Activated CD4-positive, alpha-beta T cell treated with anti-CD3 and anti-CD28 coated beads, Interleukin-2, amount 10 ng/mL, durations not matched to agents 7 days and 5 days (primary cell): ENCODE measurements around the gene ANKRD29. TPM values are rescaled to one million over a fixed set of nuclear protein-coding genes. Genes with fewer than 3 reads are reported as not detected.
"Not testable (repeated sequence)": the region's sequence is repeated elsewhere in the genome, so short reads cannot be mapped to it uniquely, and the experiment has no call there.

Experiments
- CTCF ChIA-PET: fragments of 350-600 bp; sonication (Branson Sonifier 250); formaldehyde crosslinking; loops from one replicate; lab custom pipeline; 2021; ENCODE audit warnings: antibody characterized with exemption; lab: Charles Lee
- POLR2A ChIA-PET: fragments of 350-600 bp; sonication (Branson Sonifier 250); formaldehyde crosslinking; loops from one replicate; lab custom pipeline; 2021; ENCODE audit warnings: antibody characterized with exemption; lab: Charles Lee
- DNase-seq: peaks from one replicate; pipeline ENCODE4 v3.0.0-alpha.2; 2020
- H3K27ac Mint-ChIP-seq: one replicate; pipeline ENCODE4 v1.8.0; 2021; ENCODE audit warnings: mild to moderate bottlenecking, moderate library complexity, mixed read lengths
- H3K27me3 Mint-ChIP-seq: one replicate; pipeline ENCODE4 v1.8.0; 2021; ENCODE audit warnings: mixed read lengths
- H3K36me3 Mint-ChIP-seq: one replicate; pipeline ENCODE4 v1.8.0; 2021; ENCODE audit warnings: low read depth, mixed read lengths
- H3K4me1 Mint-ChIP-seq: one replicate; pipeline ENCODE4 v1.8.0; 2021; ENCODE audit warnings: mixed read lengths
- H3K4me3 Mint-ChIP-seq: one replicate; pipeline ENCODE4 v1.8.0; 2021; ENCODE audit warnings: mild to moderate bottlenecking, moderate library complexity, mixed read lengths
- H3K9me3 Mint-ChIP-seq: one replicate; pipeline ENCODE4 v1.8.0; 2021; ENCODE audit warnings: mixed read lengths
- total RNA-seq, 2 experiments: library from RNA; stranded (reverse); gene quantifications; one replicate each; pipeline ENCODE4 v1.2.3, GENCODE V29; 2021

Gene ANKRD29
- total RNA-seq, 2 experiments from 2014 or later, result 0.25 TPM; not detected in 1

- H3K27ac Mint-ChIP-seq, result no peak overlapping the region
- ChIA-PET CTCF (interaction anchor here (0.7 to 4.8 kb wide), 4 partner anchors 40 to 127 kb away, joined by 3 to 17 read pairs (median 6); partner anchors contain the start of gene RIOK3), POLR2A (interaction anchor here (0.6 kb wide), 1 partner anchor 143 kb away, joined by 3 read pairs; no protein-coding TSS in a partner anchor)
Measured at GRCh38 chr18:23580677-23581367, 81.9 kb downstream of the ANKRD29 start.

GRCh38 chr18:23578891-23579653 is 83.6 kb downstream of the ANKRD29 start:
- H3K4me1 Mint-ChIP-seq, result peaks cover 58% of the 10 kb centered on the region
- H3K4me3 Mint-ChIP-seq, result no peak overlapping the region
- no peak for DNase-seq
- peaks cover 3% of the 10 kb centered on the region for H3K9me3 Mint-ChIP-seq
- H3K27me3 Mint-ChIP-seq, result no peaks in the 10 kb centered on the region
- ChIA-PET POLR2A (no interaction called here), CTCF (interaction anchor here (0.5 to 2.5 kb wide), 7 partner anchors 9 to 124 kb away, joined by 3 to 9 read pairs (median 3); no protein-coding TSS in a partner anchor)
- no peak overlapping the region for H3K27ac Mint-ChIP-seq
- peaks cover 55% of the 10 kb centered on the region for H3K36me3 Mint-ChIP-seq

More at GRCh38 chr18:23580677-23581367, 81.9 kb downstream of the ANKRD29 start:
- Mint-ChIP-seq H3K36me3 (peaks cover 42% of the 10 kb centered on the region), H3K9me3 (peaks cover 3% of the 10 kb centered on the region), H3K4me3 (no peak overlapping the region), H3K4me1 (peaks cover 57% of the 10 kb centered on the region), H3K27me3 (no peaks in the 10 kb centered on the region)
- no peak for DNase-seq

- POLR2A ChIA-PET, result no interaction called here
- Mint-ChIP-seq H3K36me3 (peaks cover 51% of the 10 kb centered on the region), H3K4me1 (peaks cover 58% of the 10 kb centered on the region), H3K4me3 (no peak overlapping the region), H3K27me3 (no peaks in the 10 kb centered on the region), H3K9me3 (peaks cover 3% of the 10 kb centered on the region), H3K27ac (no peak overlapping the region)
- DNase-seq, result no peak
- CTCF ChIA-PET, result interaction anchor here (0.5 to 1.5 kb wide), 3 partner anchors 8 to 95 kb away, joined by 3 read pairs; no protein-coding TSS in a partner anchor
Measured at GRCh38 chr18:23578067-23578701, 84.5 kb downstream of the ANKRD29 start.

GRCh38 chr18:23577521-23577920 is 85.2 kb downstream of the ANKRD29 start:
- H3K27me3 Mint-ChIP-seq, H3K4me3 Mint-ChIP-seq, POLR2A ChIA-PET, DNase-seq, H3K9me3 Mint-ChIP-seq, H3K27ac Mint-ChIP-seq: not testable (repeated sequence)
- CTCF ChIA-PET, result interaction anchor here (2.3 kb wide), 1 partner anchor 8 kb away, joined by 9 read pairs; the partner anchor contains the start of gene NPC1
- Mint-ChIP-seq H3K36me3 (peaks cover 51% of the 10 kb centered on the region), H3K4me1 (peaks cover 58% of the 10 kb centered on the region)

- H3K27me3 Mint-ChIP-seq, result no peaks in the 10 kb centered on the region
- H3K4me3 Mint-ChIP-seq, result no peak overlapping the region
- peaks cover 46% of the 10 kb centered on the region for H3K36me3 Mint-ChIP-seq
- no peak for DNase-seq
- H3K27ac Mint-ChIP-seq, result peak overlapping the region; percentile 84
- H3K4me1 Mint-ChIP-seq, result peaks cover 58% of the 10 kb centered on the region
- CTCF ChIA-PET, result interaction anchor here (1.1 to 2.3 kb wide), 3 partner anchors 10 to 59 kb away, joined by 3 to 9 read pairs (median 3); partner anchors contain the start of gene NPC1
- H3K9me3 Mint-ChIP-seq, result peaks cover 3% of the 10 kb centered on the region
- POLR2A ChIA-PET, result no interaction called here
Measured at GRCh38 chr18:23575309-23575651, 87.4 kb downstream of the ANKRD29 start.

GRCh38 chr18:23574611-23575308 is 88.0 kb downstream of the ANKRD29 start:
- H3K36me3 Mint-ChIP-seq, result peaks cover 51% of the 10 kb centered on the region
- no peaks in the 10 kb centered on the region for H3K27me3 Mint-ChIP-seq
- peaks cover 53% of the 10 kb centered on the region for H3K4me1 Mint-ChIP-seq
- peak overlapping the region; percentile 46 for H3K4me3 Mint-ChIP-seq
- H3K9me3 Mint-ChIP-seq, result peaks cover 3% of the 10 kb centered on the region
- ChIA-PET CTCF (interaction anchor here (1.1 to 2.3 kb wide), 3 partner anchors 11 to 59 kb away, joined by 3 to 9 read pairs (median 3); partner anchors contain the start of gene NPC1), POLR2A (no interaction called here)
- H3K27ac Mint-ChIP-seq, result peak overlapping the region; percentile 84
- no peak for DNase-seq

- Mint-ChIP-seq H3K4me1 (peaks cover 47% of the 10 kb centered on the region), H3K4me3 (peak overlapping the region; percentile 46)
- POLR2A ChIA-PET, result no interaction called here
Measured at GRCh38 chr18:23573626-23574431, 88.9 kb downstream of the ANKRD29 start.

GRCh38 chr18:23573020-23573419 is 89.7 kb downstream of the ANKRD29 start:
- DNase-seq, result no peak
- ChIA-PET POLR2A (no interaction called here), CTCF (interaction anchor here (1.0 kb wide), 1 partner anchor 9 kb away, joined by 3 read pairs; no protein-coding TSS in a partner anchor)
- H3K4me3 Mint-ChIP-seq, result no peak overlapping the region
- H3K4me1 Mint-ChIP-seq, result peaks cover 43% of the 10 kb centered on the region
- peak overlapping the region; percentile 84 for H3K27ac Mint-ChIP-seq
- H3K9me3 Mint-ChIP-seq, result peaks cover 3% of the 10 kb centered on the region
- no peaks in the 10 kb centered on the region for H3K27me3 Mint-ChIP-seq
- H3K36me3 Mint-ChIP-seq, result peaks cover 56% of the 10 kb centered on the region

More at GRCh38 chr18:23573626-23574431, 88.9 kb downstream of the ANKRD29 start:
- Mint-ChIP-seq H3K36me3 (peaks cover 52% of the 10 kb centered on the region), H3K27me3 (no peaks in the 10 kb centered on the region), H3K27ac (peak overlapping the region; percentile 84), H3K9me3 (peaks cover 3% of the 10 kb centered on the region)
- CTCF ChIA-PET, result interaction anchor here (1.0 to 1.1 kb wide), 2 partner anchors 8 to 23 kb away, joined by 3 read pairs; no protein-coding TSS in a partner anchor
- peak; percentile 23 for DNase-seq

GRCh38 chr18:23572570-23572969 is 90.1 kb downstream of the ANKRD29 start:
- Mint-ChIP-seq H3K9me3 (peaks cover 3% of the 10 kb centered on the region), H3K27me3 (no peaks in the 10 kb centered on the region), H3K27ac (peak overlapping the region; percentile 9), H3K36me3 (peaks cover 57% of the 10 kb centered on the region), H3K4me3 (no peak overlapping the region), H3K4me1 (peaks cover 43% of the 10 kb centered on the region)
- ChIA-PET POLR2A (no interaction called here), CTCF (interaction anchor here (1.0 kb wide), 1 partner anchor 9 kb away, joined by 3 read pairs; no protein-coding TSS in a partner anchor)
- DNase-seq, result no peak

- CTCF ChIA-PET, result interaction anchor here (0.6 to 0.9 kb wide), 3 partner anchors 12 to 20 kb away, joined by 3 to 6 read pairs (median 3); no protein-coding TSS in a partner anchor
- Mint-ChIP-seq H3K4me3 (no peak overlapping the region), H3K27me3 (no peaks in the 10 kb centered on the region), H3K27ac (no peak overlapping the region), H3K4me1 (peaks cover 43% of the 10 kb centered on the region), H3K9me3 (peaks cover 3% of the 10 kb centered on the region), H3K36me3 (peaks cover 62% of the 10 kb centered on the region)
- no peak for DNase-seq
- POLR2A ChIA-PET, result no interaction called here
Measured at GRCh38 chr18:23572012-23572411, 90.7 kb downstream of the ANKRD29 start.

- H3K27ac Mint-ChIP-seq, result peak overlapping the region; percentile 17
- DNase-seq, result no peak
- H3K9me3 Mint-ChIP-seq, result no peaks in the 10 kb centered on the region
- H3K27me3 Mint-ChIP-seq, result no peaks in the 10 kb centered on the region
- ChIA-PET CTCF (interaction anchor here (2.0 kb wide), 1 partner anchor 15 kb away, joined by 7 read pairs; no protein-coding TSS in a partner anchor), POLR2A (no interaction called here)
- no peak overlapping the region for H3K4me3 Mint-ChIP-seq
- H3K4me1 Mint-ChIP-seq, result peaks cover 36% of the 10 kb centered on the region
- H3K36me3 Mint-ChIP-seq, result peaks cover 59% of the 10 kb centered on the region
Measured at GRCh38 chr18:23570912-23571504, 91.7 kb downstream of the ANKRD29 start.
